Measurements from ENCODE around the gene FICD.

FICD gene

DNA sequence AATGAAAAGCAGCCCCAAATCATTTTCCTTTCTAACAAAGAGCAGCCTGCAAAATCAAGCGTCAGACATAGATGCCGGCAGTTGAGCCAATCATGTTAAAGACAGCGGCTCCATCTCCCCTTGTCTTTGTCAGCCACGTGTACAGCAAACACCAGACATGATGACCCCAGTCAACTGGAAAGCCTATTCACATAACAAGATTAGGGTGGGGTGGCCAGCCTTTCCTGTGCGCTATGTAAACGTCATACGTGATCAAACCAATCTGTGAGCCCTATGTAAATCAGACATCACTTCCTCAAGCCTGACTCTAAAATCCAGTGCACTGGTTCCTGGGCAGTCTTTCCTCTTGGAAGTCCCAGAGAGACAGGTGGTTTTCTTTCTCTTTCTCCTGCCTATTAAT is 9.9 kb upstream of the FICD start:
- no peak for DNase-seq

DNA sequence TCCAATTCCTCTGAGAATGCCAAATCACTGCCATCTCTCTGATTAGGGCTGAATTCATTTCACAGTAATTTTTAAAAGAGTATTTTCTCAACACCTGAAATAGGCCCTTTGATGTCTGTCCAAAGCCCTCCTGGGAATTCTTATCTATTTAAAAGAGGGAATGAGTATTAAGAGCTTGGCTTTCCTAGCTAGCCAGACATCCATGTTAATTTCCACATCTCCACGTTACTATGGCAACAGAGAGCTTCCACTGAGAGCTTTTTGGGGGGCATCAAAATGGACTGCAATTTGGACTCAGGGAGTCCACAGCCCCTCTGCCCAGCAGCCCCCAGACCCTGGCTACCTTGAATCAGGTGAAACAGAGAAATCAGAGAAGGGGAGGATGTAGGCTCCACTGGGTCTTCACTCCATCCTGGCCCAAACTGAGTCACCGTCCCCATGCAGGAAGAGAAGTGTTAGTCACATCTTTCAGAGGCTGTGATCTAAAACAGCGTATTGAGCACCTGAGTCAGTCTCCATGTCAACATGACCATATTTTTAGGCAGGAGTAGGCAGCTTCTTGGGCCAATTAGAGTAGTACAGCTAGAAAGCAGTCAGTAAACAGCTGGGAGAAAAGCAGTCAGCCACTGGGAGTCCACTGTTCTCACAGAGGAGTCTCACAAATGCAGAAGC is 7.0 kb upstream of the FICD start:
- DNase-seq = no peak

DNA sequence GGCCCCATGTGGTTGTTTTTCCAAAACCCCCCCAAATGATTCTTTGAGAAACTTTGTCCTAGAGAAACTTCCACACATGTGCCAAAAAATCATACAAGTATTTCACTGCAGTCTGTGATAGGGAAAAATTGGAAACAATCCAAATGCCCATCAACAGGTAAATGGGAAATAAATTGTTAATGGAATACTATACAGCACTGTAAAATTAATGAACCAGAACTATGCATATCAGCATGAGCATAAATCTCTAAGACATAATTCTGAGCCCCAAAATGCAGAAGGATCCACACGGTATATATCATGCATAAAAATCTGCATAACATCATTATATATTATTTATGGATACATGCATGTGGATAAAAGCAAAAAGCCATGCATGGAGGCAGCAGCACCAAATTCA is 5.3 kb upstream of the FICD start:
- DNase-seq = no peak

DNA sequence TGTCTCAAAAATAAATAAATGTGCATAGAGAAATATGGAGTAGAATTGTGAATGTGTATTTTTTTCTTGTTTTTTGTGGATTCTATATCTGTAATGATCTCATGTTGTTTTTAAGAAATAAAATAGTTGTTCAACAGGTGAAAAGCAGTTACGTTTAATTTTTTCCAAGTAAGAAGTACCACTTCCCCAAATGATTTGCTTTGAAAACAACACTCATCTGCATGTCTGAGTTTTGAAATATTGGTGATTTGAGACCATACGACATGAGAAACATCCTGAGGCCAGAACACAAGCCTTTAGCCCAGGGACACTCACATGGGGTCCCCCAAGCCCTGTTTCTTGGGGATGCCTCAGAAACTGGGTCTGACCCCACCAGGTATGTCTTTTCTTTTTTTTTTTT is 4.2 kb upstream of the FICD start:
- no peak for DNase-seq

- DNase-seq = peak; percentile 61
Observed at GRCh38 chr12:108511633-108512540, 3.2 kb upstream of the FICD start.

DNA sequence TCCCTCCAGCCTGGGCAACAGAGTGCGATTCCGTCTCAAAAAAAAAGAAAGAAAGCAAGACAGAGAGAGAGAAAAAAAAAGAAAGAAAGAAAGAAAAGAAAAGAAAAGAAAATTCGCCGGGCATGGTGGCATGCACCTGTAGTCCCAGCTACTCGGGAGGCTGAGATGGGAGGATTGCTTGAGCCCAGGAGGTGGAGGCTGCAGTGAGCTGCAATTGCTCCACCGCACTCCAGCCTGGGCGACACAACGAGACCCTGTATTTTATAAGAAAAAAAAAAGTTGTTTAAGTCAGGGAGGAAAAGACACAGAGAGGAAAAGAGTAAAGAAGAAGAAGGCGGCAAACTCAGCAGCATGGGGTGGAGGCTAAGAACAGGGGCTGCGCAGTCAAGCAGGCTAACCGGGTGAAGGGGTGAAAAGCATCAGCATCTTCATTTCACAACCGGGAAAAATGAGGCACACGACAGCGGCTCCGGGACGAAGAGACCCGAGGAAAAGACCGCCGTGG is 557 bp upstream of the FICD start:
- no peak for DNase-seq

- no peak for DNase-seq
Observed at GRCh38 chr12:108515916-108516315, 839 bp downstream of the FICD start.

GRCh38 chr12:108516511-108517275 is 1.6 kb downstream of the FICD start:
- no peak for DNase-seq

DNA sequence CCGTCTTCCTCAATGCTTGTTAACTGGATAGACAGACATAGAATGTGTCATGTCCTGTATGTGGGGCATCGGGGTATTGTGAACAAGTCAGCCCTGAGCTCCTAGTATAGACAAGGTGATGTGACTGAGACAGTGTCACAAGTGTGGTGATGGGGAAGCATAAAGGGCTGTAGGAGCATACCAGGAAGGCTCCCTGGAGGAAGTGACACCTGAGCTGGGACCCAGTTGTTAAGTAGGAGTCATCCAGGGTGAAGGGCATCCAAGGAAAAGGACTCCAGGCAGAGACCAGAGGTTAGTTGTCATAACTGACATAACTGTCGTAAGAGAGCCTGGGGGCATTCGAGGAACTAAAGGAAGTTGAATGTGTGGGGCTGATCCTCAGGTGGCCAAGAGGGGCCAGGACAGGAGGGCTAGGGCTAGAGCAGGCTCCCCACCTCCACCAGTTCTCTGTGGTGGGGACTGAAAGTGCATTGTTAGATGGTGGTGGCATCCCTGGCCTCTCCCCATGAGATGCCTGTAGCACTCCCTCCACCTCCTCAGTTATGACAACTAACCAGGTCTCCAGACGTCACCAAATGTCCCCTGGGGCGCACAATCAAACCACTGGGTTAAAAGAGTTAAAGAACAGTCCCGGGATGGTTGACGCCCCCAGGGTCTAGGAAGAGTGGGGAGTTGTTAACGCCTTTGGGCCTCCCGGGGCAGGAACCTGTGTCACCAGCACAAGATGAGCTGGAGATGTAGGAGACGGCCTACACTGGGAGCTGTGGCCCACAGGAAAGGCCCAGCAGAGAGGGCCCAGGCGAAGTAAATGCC is 2.4 kb downstream of the FICD start:
- no peak for DNase-seq

DNA sequence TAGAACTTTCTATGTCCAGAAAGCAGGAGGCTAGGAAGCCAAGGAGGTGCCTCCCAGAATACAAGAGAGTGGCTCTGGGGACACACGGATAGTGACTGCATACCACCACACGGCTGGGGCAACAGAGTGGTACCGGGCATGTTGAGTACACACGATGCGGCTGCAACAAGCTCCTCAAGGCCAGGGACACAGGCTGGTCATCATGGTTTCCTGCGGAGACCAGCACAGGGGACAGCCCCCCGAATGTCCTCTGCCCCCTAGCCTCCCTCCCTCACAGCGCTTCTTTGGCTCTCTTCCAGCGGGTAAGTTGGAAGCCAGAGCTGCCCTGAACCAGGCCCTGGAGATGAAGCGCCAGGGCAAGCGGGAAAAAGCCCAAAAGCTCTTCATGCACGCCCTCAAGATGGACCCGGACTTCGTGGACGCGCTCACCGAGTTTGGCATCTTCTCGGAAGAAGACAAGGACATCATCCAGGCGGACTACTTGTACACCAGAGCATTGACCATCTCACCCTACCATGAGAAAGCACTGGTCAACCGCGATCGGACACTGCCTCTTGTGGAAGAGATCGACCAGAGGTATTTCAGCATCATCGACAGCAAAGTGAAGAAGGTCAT is 3.1 kb downstream of the FICD start:
- no peak for DNase-seq

- no peak for DNase-seq
Observed at GRCh38 chr12:108518716-108519496, 3.8 kb downstream of the FICD start.

DNA sequence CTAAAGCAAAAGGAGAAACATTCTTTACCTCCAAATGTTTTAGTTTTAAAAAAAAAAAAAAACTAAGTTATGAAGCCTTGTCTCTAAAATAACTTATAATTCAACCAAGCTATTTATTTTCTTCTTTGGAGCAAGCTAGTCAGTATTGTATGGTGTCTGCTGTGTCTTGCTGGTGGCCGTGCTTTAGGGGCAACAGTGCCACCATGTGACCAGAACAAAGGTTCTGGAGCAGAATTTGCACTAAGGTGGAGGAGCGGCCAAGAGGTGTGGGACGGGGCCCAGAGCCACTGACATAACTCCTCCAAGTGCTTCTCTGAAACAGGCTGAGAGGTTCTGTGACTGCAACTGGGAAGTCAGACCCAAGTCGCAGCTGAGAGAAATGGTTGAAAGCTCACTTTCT is 4.5 kb downstream of the FICD start:
- no peak for DNase-seq

GRCh38 chr12:108523365-108523764 is 8.3 kb downstream of the FICD start:
- no peak for DNase-seq

- no peak for DNase-seq
Observed at GRCh38 chr12:108525681-108526080, 10.6 kb downstream of the FICD start.

- no peak for DNase-seq
Observed at GRCh38 chr12:108526482-108527165, 11.5 kb downstream of the FICD start.

- DNase-seq = no peak
Observed at GRCh38 chr12:108527166-108527496, 12.1 kb downstream of the FICD start.

- DNase-seq = no peak
Observed at GRCh38 chr12:108530161-108530560, 15.1 kb downstream of the FICD start.

- peak; percentile 46 for DNase-seq
Observed at GRCh38 chr12:108531929-108532848, 17.1 kb downstream of the FICD start.

DNA sequence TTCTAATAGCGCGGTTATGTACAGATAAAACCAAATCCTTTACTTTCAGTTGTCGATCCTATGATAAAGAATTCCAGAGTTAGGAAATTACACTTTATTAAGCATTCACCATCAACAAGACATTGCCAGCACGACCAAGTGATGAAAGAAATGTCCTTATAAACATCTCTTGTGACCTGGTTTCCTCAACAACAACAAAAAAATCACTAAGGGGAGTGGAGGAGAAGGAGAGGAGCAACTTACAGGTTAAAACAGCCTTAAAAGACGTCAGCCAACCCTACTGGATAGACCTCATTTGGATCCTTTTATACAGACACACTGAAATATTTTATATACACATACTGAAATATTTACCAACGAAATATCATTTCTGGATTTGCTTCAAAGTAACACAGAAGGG is 23.1 kb downstream of the FICD start:
- DNase-seq = no peak
